Mesendoderm (in vitro differentiated cells): ENCODE data around the gene HS6ST3.

ENCODE experiments used
- DNase-seq: peaks from one replicate; pipeline ENCODE4 v3.0.0; 2013
- H2AK5ac ChIP-seq: 2 replicates; pipeline ENCODE4 v1.6.1; 2013; ENCODE audit warnings: low read length, inconsistent platforms
- H2BK120ac ChIP-seq: 2 replicates; pipeline ENCODE4 v1.6.1; 2013; ENCODE audit warnings: low read depth, mild to moderate bottlenecking, low read length, moderate library complexity, mixed read lengths
- H2BK15ac ChIP-seq: replicated peaks from 2 replicates; pipeline ENCODE4 v1.6.1; 2013; ENCODE audit warnings: low read depth, mild to moderate bottlenecking, moderate library complexity
- H2BK5ac ChIP-seq: 2 replicates; pipeline ENCODE4 v1.6.1; 2013; ENCODE audit warnings: low read length, inconsistent platforms
- H3K18ac ChIP-seq: 2 replicates; pipeline ENCODE4 v1.6.1; 2013; ENCODE audit warnings: mild to moderate bottlenecking, low read length, mixed read lengths
- H3K23ac ChIP-seq: one replicate; pipeline ENCODE4 v1.6.1; 2013; ENCODE audit warnings: low read length
- H3K27ac ChIP-seq: 2 replicates; pipeline ENCODE4 v1.5.1; 2013; ENCODE audit warnings: low read depth, mild to moderate bottlenecking, inconsistent platforms, low read length, moderate library complexity
- H3K27me3 ChIP-seq: 2 replicates; pipeline ENCODE4 v1.6.1; 2013; ENCODE audit warnings: low read length, control low read depth, mild to moderate bottlenecking, inconsistent platforms; ENCODE audit not compliant: insufficient read depth, poor library complexity
- H3K36me3 ChIP-seq: 2 replicates; pipeline ENCODE4 v1.6.1; 2013; ENCODE audit warnings: low read length, inconsistent platforms; ENCODE audit not compliant: control insufficient read depth, insufficient read depth
- H3K4ac ChIP-seq: one replicate; pipeline ENCODE4 v1.6.1; 2013; ENCODE audit warnings: low read depth, mild to moderate bottlenecking, low read length, moderate library complexity
- H3K4me1 ChIP-seq: 2 replicates; pipeline ENCODE4 v1.6.1; 2013; ENCODE audit warnings: low read depth, low read length, inconsistent platforms; ENCODE audit not compliant: control insufficient read depth
- H3K4me2 ChIP-seq: 2 replicates; pipeline ENCODE4 v1.6.1; 2013; ENCODE audit warnings: low read length
- H3K4me3 ChIP-seq: 2 replicates; pipeline ENCODE4 v1.5.1; 2013; ENCODE audit warnings: mild to moderate bottlenecking, low read length
- H3K56ac ChIP-seq: one replicate; pipeline ENCODE4 v1.6.1; 2013; ENCODE audit warnings: low read length
- H3K79me1 ChIP-seq: 2 replicates; pipeline ENCODE4 v1.6.1; 2013; ENCODE audit warnings: low read length, inconsistent platforms
- H3K79me2 ChIP-seq: 2 replicates; pipeline ENCODE4 v1.6.1; 2013; ENCODE audit warnings: mild to moderate bottlenecking, low read length; ENCODE audit not compliant: control insufficient read depth, insufficient read depth
- H3K9ac ChIP-seq: 2 replicates; pipeline ENCODE4 v1.6.1; 2013; ENCODE audit warnings: low read length, inconsistent platforms
- H4K5ac ChIP-seq: one replicate; pipeline ENCODE4 v1.6.1; 2013; ENCODE audit warnings: low read length
- H4K8ac ChIP-seq: one replicate; pipeline ENCODE4 v1.6.1; 2013; ENCODE audit warnings: low read depth, mild to moderate bottlenecking, control low read depth, low read length, moderate library complexity
- WGBS: extraction: QIAGEN DNeasy Blood & Tissue Kit; methylation state at CpG from one replicate; pipeline ENCODE4 v1.1.7; 2013; ENCODE audit warnings: low lambda C conversion rate, missing lambda C conversion rate; ENCODE audit not compliant: insufficient coverage; ENCODE audit errors: extremely low coverage; 5-methylcytosine and 5-hydroxymethylcytosine counted together

HS6ST3 gene

GRCh38 chr13:96850538-96851145 is 760.7 kb downstream of the HS6ST3 start:
- H3K4ac ChIP-seq: no peak overlapping the region
- no peak overlapping the region for H3K56ac ChIP-seq
- H3K36me3 ChIP-seq: no peaks in the 10 kb centered on the region
- H3K18ac ChIP-seq: no peak overlapping the region
- H3K4me3 ChIP-seq: no peak overlapping the region
- no peak for DNase-seq
- peaks cover 2% of the 10 kb centered on the region for H3K27me3 ChIP-seq
- H2AK5ac ChIP-seq: no peak overlapping the region
- no peak overlapping the region for H2BK120ac ChIP-seq
- no peak overlapping the region for H3K9ac ChIP-seq
- H3K23ac ChIP-seq: no peak overlapping the region
- no CpG with 5 or more reads among the region's 10 CpGs for WGBS
- no peak overlapping the region for H2BK15ac ChIP-seq
- H4K8ac ChIP-seq: no peak overlapping the region
- no peak overlapping the region for H3K4me2 ChIP-seq
- no peaks in the 10 kb centered on the region for H3K79me1 ChIP-seq
- H2BK5ac ChIP-seq: no peak overlapping the region
- H3K27ac ChIP-seq: no peak overlapping the region
- no peaks in the 10 kb centered on the region for H3K4me1 ChIP-seq
- no peak overlapping the region for H4K5ac ChIP-seq
- H3K79me2 ChIP-seq: no peaks in the 10 kb centered on the region

- Histone ChIP-seq H3K18ac (no peak overlapping the region), H4K5ac (no peak overlapping the region), H3K4me2 (no peak overlapping the region), H3K56ac (no peak overlapping the region), H3K4me3 (no peak overlapping the region), H2BK15ac (no peak overlapping the region), H3K79me2 (no peaks in the 10 kb centered on the region), H3K27ac (peak overlapping the region; percentile 82), H3K4me1 (no peaks in the 10 kb centered on the region), H2BK5ac (no peak overlapping the region), H3K79me1 (no peaks in the 10 kb centered on the region), H2AK5ac (no peak overlapping the region), H4K8ac (no peak overlapping the region), H3K23ac (no peak overlapping the region), H2BK120ac (no peak overlapping the region), H3K27me3 (peaks cover 2% of the 10 kb centered on the region), H3K36me3 (no peaks in the 10 kb centered on the region), H3K9ac (no peak overlapping the region), H3K4ac (no peak overlapping the region)
- no CpG with 5 or more reads among the region's 9 CpGs for WGBS
- DNase-seq: peak; percentile 16
Observed at GRCh38 chr13:96851856-96852445, 762.0 kb downstream of the HS6ST3 start.

- no peak overlapping the region for H2BK15ac ChIP-seq
- no peak overlapping the region for H3K23ac ChIP-seq
- H3K9ac ChIP-seq: no peak overlapping the region
- no peak overlapping the region for H3K4ac ChIP-seq
- H3K4me1 ChIP-seq: no peaks in the 10 kb centered on the region
- no peaks in the 10 kb centered on the region for H3K79me1 ChIP-seq
- H4K8ac ChIP-seq: no peak overlapping the region
- no peak overlapping the region for H4K5ac ChIP-seq
- no peak overlapping the region for H2BK5ac ChIP-seq
- DNase-seq: no peak
- H3K4me2 ChIP-seq: no peak overlapping the region
- H2BK120ac ChIP-seq: no peak overlapping the region
- WGBS: no CpG with 5 or more reads among the region's 1 CpG
- H3K27ac ChIP-seq: no peak overlapping the region
- H3K27me3 ChIP-seq: no peaks in the 10 kb centered on the region
- no peak overlapping the region for H2AK5ac ChIP-seq
- no peak overlapping the region for H3K4me3 ChIP-seq
- H3K18ac ChIP-seq: no peak overlapping the region
- H3K36me3 ChIP-seq: no peaks in the 10 kb centered on the region
- H3K56ac ChIP-seq: no peak overlapping the region
- no peaks in the 10 kb centered on the region for H3K79me2 ChIP-seq
Observed at GRCh38 chr13:96858133-96858826, 768.4 kb downstream of the HS6ST3 start.

- Histone ChIP-seq H4K8ac (no peak overlapping the region), H3K27ac (no peak overlapping the region), H2AK5ac (no peak overlapping the region), H3K9ac (no peak overlapping the region), H3K4me2 (no peak overlapping the region), H3K4me3 (no peak overlapping the region), H3K79me2 (no peaks in the 10 kb centered on the region), H3K36me3 (no peaks in the 10 kb centered on the region), H3K23ac (no peak overlapping the region), H4K5ac (no peak overlapping the region), H3K27me3 (no peaks in the 10 kb centered on the region), H2BK5ac (no peak overlapping the region), H2BK15ac (no peak overlapping the region), H3K4me1 (no peaks in the 10 kb centered on the region), H3K79me1 (no peaks in the 10 kb centered on the region), H3K4ac (no peak overlapping the region), H3K18ac (no peak overlapping the region), H2BK120ac (no peak overlapping the region), H3K56ac (no peak overlapping the region)
- no peak for DNase-seq
- WGBS: no CpG with 5 or more reads among the region's 2 CpGs
Observed at GRCh38 chr13:96860882-96861281, 771.0 kb downstream of the HS6ST3 start.

- no peak overlapping the region for H3K4ac ChIP-seq
- no peak overlapping the region for H3K23ac ChIP-seq
- no peak overlapping the region for H2AK5ac ChIP-seq
- WGBS: no CpG with 5 or more reads among the region's 2 CpGs
- H3K18ac ChIP-seq: no peak overlapping the region
- no peak overlapping the region for H4K8ac ChIP-seq
- no peaks in the 10 kb centered on the region for H3K4me1 ChIP-seq
- H3K27ac ChIP-seq: no peak overlapping the region
- H4K5ac ChIP-seq: no peak overlapping the region
- H3K9ac ChIP-seq: no peak overlapping the region
- H3K79me2 ChIP-seq: no peaks in the 10 kb centered on the region
- H3K36me3 ChIP-seq: no peaks in the 10 kb centered on the region
- no peak overlapping the region for H2BK15ac ChIP-seq
- H3K4me2 ChIP-seq: no peak overlapping the region
- DNase-seq: no peak
- H2BK5ac ChIP-seq: no peak overlapping the region
- no peaks in the 10 kb centered on the region for H3K79me1 ChIP-seq
- H2BK120ac ChIP-seq: no peak overlapping the region
- no peaks in the 10 kb centered on the region for H3K27me3 ChIP-seq
- no peak overlapping the region for H3K56ac ChIP-seq
- H3K4me3 ChIP-seq: no peak overlapping the region
Observed at GRCh38 chr13:96862093-96862492, 772.2 kb downstream of the HS6ST3 start.
